ENCODE data around the gene TRAPPC14. TPM values are rescaled to one million over a fixed set of nuclear protein-coding genes. Genes with fewer than 3 reads are reported as not detected.

The TRAPPC14 gene
- total and polyA plus RNA-seq, 4 donors, result 2.8 to 9.7 (median 5.2) TPM

- 100% methylated on average over 1 of the region's 1 CpG for WGBS
- no peaks in the 10 kb centered on the region for H3K36me3 ChIP-seq (ENCODE audit: control insufficient read depth in 4 of 4, insufficient read depth in 3 of 4, low read depth in 1 of 4, low read length in 3 of 4)
- TF ChIP-seq ATF3 (IDR thresholded peaks at IDR 0.05) (no peak), CTCF (IDR thresholded peaks at IDR 0.05; ENCODE audit: low read depth, low read length, missing input control) (no peak), SP1 (IDR thresholded peaks at IDR 0.05) (no peak), REST (IDR thresholded peaks at IDR 0.05) (no peak), RAD21 (IDR thresholded peaks at IDR 0.05) (no peak), EGR1 (IDR thresholded peaks at IDR 0.05; ENCODE audit: low read depth in 2 of 2) (no peak), YY1 (IDR thresholded peaks at IDR 0.05) (no peak), HNF4A (conservative IDR thresholded peaks at IDR 0.05) (no peak), FOXA1 (IDR thresholded peaks at IDR 0.05) (no peak), JUND (IDR thresholded peaks at IDR 0.05) (no peak), RXRA (IDR thresholded peaks at IDR 0.05) (no peak), NR2F2 (IDR thresholded peaks at IDR 0.05) (no peak)
- H3K27ac ChIP-seq (ENCODE audit: low read depth in 1 of 2, low read length in 2 of 2), result no peak overlapping the region
- H3K4me3 ChIP-seq (ENCODE audit: low read depth in 1 of 3, low read length in 3 of 3), result no peak overlapping the region
- H3K9ac ChIP-seq (ENCODE audit: low read depth in 1 of 2, low read length in 2 of 2), result no peak overlapping the region
- H3K27me3 ChIP-seq (ENCODE audit: control insufficient read depth in 4 of 4, insufficient read depth in 4 of 4, low read length in 3 of 4), result no peaks in the 10 kb centered on the region
- H3K4me1 ChIP-seq (ENCODE audit: control insufficient read depth in 4 of 4, insufficient read depth in 4 of 4, low read length in 3 of 4), result peaks cover 6 to 39% (median 27%) of the 10 kb centered on the region in 4 donors
- no peaks in the 10 kb centered on the region for H3K9me3 ChIP-seq (ENCODE audit: control insufficient read depth in 4 of 4, low read length in 3 of 4)
- DNase-seq (ENCODE audit: low spot score), result peak; percentile 76
Measured at GRCh38 chr7:100122568-100122967, 36.0 kb downstream of the TRAPPC14 start.

- no peak overlapping the region for H3K4me3 ChIP-seq (ENCODE audit: low read depth in 1 of 3, low read length in 3 of 3)
- no peak overlapping the region for H3K27ac ChIP-seq (ENCODE audit: low read depth in 1 of 2, low read length in 2 of 2)
- peaks cover 6 to 37% (median 25%) of the 10 kb centered on the region in 4 donors for H3K4me1 ChIP-seq (ENCODE audit: control insufficient read depth in 4 of 4, insufficient read depth in 4 of 4, low read length in 3 of 4)
- WGBS, result 57% methylated on average over 13 of the region's 13 CpGs
- DNase-seq (ENCODE audit: low spot score), result no peak
- no peaks in the 10 kb centered on the region for H3K9me3 ChIP-seq (ENCODE audit: control insufficient read depth in 4 of 4, low read length in 3 of 4)
- no peaks in the 10 kb centered on the region for H3K36me3 ChIP-seq (ENCODE audit: control insufficient read depth in 4 of 4, insufficient read depth in 3 of 4, low read depth in 1 of 4, low read length in 3 of 4)
- H3K27me3 ChIP-seq (ENCODE audit: control insufficient read depth in 4 of 4, insufficient read depth in 4 of 4, low read length in 3 of 4), result no peaks in the 10 kb centered on the region
- no peak overlapping the region for H3K9ac ChIP-seq (ENCODE audit: low read depth in 1 of 2, low read length in 2 of 2)
- TF ChIP-seq YY1 (IDR thresholded peaks at IDR 0.05), result no peak
- no peak for TF ChIP-seq NR2F2 (IDR thresholded peaks at IDR 0.05)
- no peak for TF ChIP-seq JUND (IDR thresholded peaks at IDR 0.05)
- no peak for TF ChIP-seq RAD21 (IDR thresholded peaks at IDR 0.05)
- no peak for TF ChIP-seq ATF3 (IDR thresholded peaks at IDR 0.05)
- TF ChIP-seq GABPA (IDR thresholded peaks at IDR 0.05 in 1 of 2, conservative IDR thresholded peaks at IDR 0.05 in 1 of 2), result no peak
- TF ChIP-seq SP1 (IDR thresholded peaks at IDR 0.05), result no peak
Measured at GRCh38 chr7:100122067-100122466, 36.5 kb downstream of the TRAPPC14 start.

Measured in liver (tissue), 9 donors.